GM21717 (cell line): Measurements from ENCODE around the gene TTC12.

Source experiments
- ATAC-seq: cut with Tn5 transposase; IDR thresholded peaks from one replicate; pipeline ENCODE4 v1.9.1; 2021; ENCODE audit warnings: mild to moderate bottlenecking, moderate library complexity; ENCODE audit not compliant: unreplicated experiment

TTC12 gene

GRCh38 chr11:113400631-113401230, 86.3 kb downstream of the TTC12 start:
- ATAC-seq, result no peak

- ATAC-seq, result no peak
Measured at GRCh38 chr11:113401718-113402117, 87.3 kb downstream of the TTC12 start.

GRCh38 chr11:113404859-113405430, 90.6 kb downstream of the TTC12 start:
- no peak for ATAC-seq

- ATAC-seq, result no peak
Measured at GRCh38 chr11:113405724-113406478, 91.5 kb downstream of the TTC12 start.

GRCh38 chr11:113407163-113407562, 92.8 kb downstream of the TTC12 start:
- no peak for ATAC-seq

GRCh38 chr11:113408206-113408605, 93.8 kb downstream of the TTC12 start:
- ATAC-seq, result no peak

- ATAC-seq, result no peak
Measured at GRCh38 chr11:113408887-113409286, 94.5 kb downstream of the TTC12 start.

- no peak for ATAC-seq
Measured at GRCh38 chr11:113409526-113409925, 95.1 kb downstream of the TTC12 start.

GRCh38 chr11:113410414-113411135, 96.2 kb downstream of the TTC12 start:
- ATAC-seq, result no peak

- ATAC-seq, result no peak
Measured at GRCh38 chr11:113411536-113411935, 97.2 kb downstream of the TTC12 start.

GRCh38 chr11:113412675-113413074, 98.3 kb downstream of the TTC12 start:
- no peak for ATAC-seq

GRCh38 chr11:113415343-113415742, 101.0 kb downstream of the TTC12 start:
- no peak for ATAC-seq
